A549 treated with Mapracorat at 1 μM for 4 hours (cell line): ENCODE results near the gene TMEM145. TPM values are rescaled to one million over a fixed set of nuclear protein-coding genes. Genes with fewer than 3 reads are reported as not detected.

ENCODE experiments used
- total RNA-seq: library from RNA; stranded (reverse); fragments of 200-300 nt; extraction: Qiagen RNA extraction; gene quantifications from 5 replicates; pipeline ENCODE4 v1.2.3, GENCODE V29; 2022

Gene TMEM145
- total RNA-seq, result 1.8 to 3.7 TPM (median 3.0 TPM) in 5 replicates

DNA sequence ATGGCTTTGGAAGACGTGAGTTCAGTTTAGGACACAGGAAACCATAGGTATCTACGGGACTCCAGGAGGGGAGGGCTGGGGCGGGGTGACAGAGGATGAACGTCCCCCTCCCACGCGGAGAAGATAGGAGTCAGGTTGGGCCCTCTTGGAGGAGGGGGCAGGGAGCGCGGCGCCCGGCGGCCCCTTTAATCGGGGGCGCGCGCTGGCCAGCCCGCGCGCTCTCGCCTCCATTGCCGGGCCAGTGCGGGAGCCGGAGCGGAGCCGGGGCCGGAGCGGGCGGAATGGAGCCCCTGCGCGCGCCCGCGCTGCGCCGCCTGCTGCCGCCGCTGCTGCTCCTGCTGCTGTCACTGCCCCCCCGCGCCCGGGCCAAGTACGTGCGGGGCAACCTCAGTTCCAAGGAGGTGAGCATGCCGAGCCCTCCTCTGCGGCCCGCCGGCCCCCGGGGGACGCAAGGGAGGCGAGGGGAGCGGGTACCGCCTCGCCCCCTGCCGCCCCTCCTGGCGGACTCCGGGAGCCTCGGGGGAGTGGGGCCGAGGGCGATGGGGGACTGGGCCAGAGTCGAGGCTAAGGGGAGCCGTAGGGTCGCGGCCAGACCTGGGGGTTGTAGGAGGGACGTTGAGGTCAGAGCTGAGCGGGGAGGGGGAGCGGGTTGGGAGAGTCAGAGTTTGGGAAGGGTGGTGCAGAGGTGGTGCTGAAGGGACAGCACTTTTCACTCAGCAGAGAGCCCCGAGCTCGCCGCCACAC is at the start of gene TMEM145:
Gene TMEM145 (plus strand): TSS at position 214 of the 744 bp plus-strand sequence. CDS start 68 bp downstream, at position 282.

DNA sequence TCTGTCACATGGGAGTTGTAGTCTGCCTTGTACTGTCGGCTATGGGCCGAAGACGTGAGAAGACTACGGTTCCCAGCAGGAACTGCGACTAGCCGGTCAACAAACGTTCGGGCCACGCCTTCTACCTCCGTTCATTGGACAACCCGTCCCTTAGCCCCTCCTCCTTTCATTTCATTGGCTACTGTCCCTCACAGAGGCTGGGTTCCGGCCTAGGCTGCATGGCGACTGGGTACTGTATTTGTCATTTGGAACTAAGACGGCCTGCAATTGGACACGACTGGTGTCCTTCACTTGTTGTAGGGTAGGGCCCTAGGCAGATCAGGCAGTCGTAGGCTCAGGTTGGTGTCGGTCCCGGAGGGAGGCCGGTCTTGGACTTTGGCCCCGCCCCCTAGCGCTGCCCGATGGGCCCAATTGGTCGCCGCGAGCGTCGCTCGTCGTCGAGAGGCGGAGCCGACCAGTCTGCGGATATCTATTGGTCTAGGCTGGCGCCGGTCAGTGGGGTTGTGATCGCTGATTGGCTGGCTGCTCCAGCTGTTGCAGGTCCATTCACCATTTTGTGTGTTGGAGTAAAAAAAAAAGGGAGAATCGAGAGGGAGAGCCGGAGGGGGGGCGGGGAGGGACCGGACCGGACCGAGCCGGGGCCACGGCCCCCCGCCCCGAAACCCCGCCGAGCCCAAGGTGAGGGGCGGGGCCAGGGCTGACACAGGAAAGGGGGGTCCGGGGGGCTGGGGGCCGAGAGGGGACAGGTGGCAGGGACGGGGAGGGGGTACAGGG is 44.2 kb upstream of the TMEM145 start, which contains the start of gene CIC:
Gene CIC (plus strand): TSS at position 549 of the 774 bp plus-strand sequence. CDS start 2,532 bp downstream, outside the sequence.

DNA sequence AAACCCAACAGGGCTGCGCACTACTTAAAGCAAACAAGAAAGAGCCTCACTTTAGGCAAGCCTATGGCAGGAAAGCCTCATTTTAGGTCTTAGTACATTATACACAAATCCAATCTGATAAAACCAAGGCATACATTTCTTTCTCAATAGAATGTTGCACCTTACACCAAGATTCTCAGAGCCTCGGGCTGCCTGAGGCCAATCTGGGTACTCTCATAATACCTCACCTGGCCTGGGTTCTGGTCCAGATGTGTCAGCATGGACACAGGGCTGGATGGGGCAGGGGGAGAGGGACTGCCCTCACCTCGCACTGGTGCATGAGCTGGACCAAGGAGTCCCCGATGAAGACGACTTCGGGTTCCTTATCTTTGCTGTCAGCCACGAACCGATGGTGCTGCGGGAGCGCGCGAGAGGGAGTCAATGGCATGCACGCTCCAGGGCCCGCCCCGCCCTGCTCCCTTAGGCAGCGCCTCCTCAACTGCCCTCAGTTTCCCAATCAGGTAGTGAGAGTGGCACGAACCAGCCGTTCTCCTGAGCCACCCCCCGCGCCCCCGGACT is 11.4 kb upstream of the TMEM145 start, which contains the start of gene PRR19:
Gene PRR19 (plus strand): TSS at position 487 of the 558 bp plus-strand sequence. CDS start 7,453 bp downstream, outside the sequence.

DNA sequence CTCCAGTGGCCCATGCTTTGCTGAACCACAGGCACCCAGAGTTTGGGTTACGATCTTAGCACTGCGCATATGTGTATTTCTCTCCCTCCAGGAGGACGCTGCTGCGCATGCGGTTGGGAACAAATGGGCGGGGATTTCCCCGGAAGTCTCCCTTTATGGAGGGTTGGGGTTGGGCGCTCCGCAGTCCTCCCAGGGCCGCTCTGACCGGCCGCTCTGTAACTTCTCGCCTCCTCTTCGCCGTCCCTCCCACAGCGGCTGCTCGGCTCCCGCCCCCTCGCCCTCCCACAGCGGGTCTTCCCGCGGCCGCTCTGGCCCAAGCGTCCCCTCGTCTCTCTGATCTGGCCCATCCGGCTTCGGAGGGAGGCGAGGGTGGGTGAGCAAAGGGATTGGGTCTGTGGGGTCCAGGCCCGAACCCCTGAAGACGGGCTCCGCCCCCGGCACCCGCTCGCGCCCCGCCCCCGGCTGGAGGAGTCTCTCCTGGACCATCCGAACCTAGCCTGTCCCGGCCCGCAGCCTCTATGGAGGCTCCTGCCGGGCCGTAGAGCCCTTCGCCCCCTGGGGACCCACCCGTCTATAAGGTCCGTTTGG is 12.3 kb downstream of the TMEM145 start, which contains the start of gene MEGF8:
Gene MEGF8 (plus strand): TSS at position 328 of the 588 bp plus-strand sequence. CDS start 609 bp downstream, outside the sequence.

Other genes starting within 250 kb of the TMEM145 start
- gene GRIK5, start 243.1 kb upstream of the TMEM145 start, total RNA-seq, result 0.33 to 0.53 TPM (median 0.43 TPM) in 5 replicates
- gene ZNF574, start 237.1 kb upstream of the TMEM145 start, total RNA-seq, result 29.6 to 38.8 TPM (median 36.5 TPM) in 5 replicates
- gene POU2F2, start 180.9 kb upstream of the TMEM145 start, total RNA-seq, result 0.18 to 0.65 TPM (median 0.45 TPM) in 5 replicates
- gene DEDD2, start 95.6 kb upstream of the TMEM145 start, total RNA-seq, result 50.3 to 74.2 TPM (median 67.4 TPM) in 5 replicates
- gene ZNF526, start 93.0 kb upstream of the TMEM145 start, total RNA-seq, result 16.7 to 20.4 TPM (median 19.7 TPM) in 5 replicates
- 106 to 149 TPM (median 146 TPM) in 5 replicates for gene GSK3A, start 70.7 kb upstream of the TMEM145 start, total RNA-seq
- 90.1 to 130 TPM (median 124 TPM) in 5 replicates for gene ERF, start 58.2 kb upstream of the TMEM145 start, total RNA-seq
- 40.6 to 55.1 TPM (median 48.9 TPM) in 5 replicates for gene CIC, start 44.1 kb upstream of the TMEM145 start, total RNA-seq
- 2.8 to 4.4 TPM (median 3.8 TPM) in 5 replicates for gene PRR19, start 11.2 kb upstream of the TMEM145 start, total RNA-seq
- 130 to 159 TPM (median 149 TPM) in 5 replicates for gene PAFAH1B3, start 10.7 kb upstream of the TMEM145 start, total RNA-seq
- 19.5 to 26.4 TPM (median 24.3 TPM) in 5 replicates for gene MEGF8, start 12.3 kb downstream of the TMEM145 start, total RNA-seq
- gene CNFN, start 77.0 kb downstream of the TMEM145 start, total RNA-seq, result 43.6 to 57.0 TPM (median 49.3 TPM) in 5 replicates
- gene LIPE, start 114.1 kb downstream of the TMEM145 start, total RNA-seq, result 1.3 to 2.3 TPM (median 1.7 TPM) in 5 replicates
- gene CXCL17, start 129.6 kb downstream of the TMEM145 start, total RNA-seq, result 0.19 TPM in 1 of 5 replicates, not detected in the others
- 2.0 to 3.8 TPM (median 2.1 TPM) in 5 replicates for gene CEACAM1, start 215.2 kb downstream of the TMEM145 start, total RNA-seq